Left cardiac atrium (tissue), 4 donors: ENCODE measurements around the gene ZBTB16. TPM values are rescaled to one million over a fixed set of nuclear protein-coding genes. Genes with fewer than 3 reads are reported as not detected.

Source experiments
- ATAC-seq, 2 donors: fragments of 200-7000 bp; cut with Tn5 transposase; one replicate each; pipeline ENCODE4 v1.9.1; 2020; ENCODE audit warnings: mild to moderate bottlenecking in 2 of 2, moderate library complexity in 2 of 2
- DNase-seq: peaks from one replicate; pipeline ENCODE4 v3.0.0-alpha.2; 2020
- intact Hi-C, 2 donors: fragments of 100-400 bp; cut with DNase I; formaldehyde crosslinking; loops; one replicate each; pipeline versions ENCODE4 v1.14.1 to v1.15.1; 2022 to 2023
- total RNA-seq, 2 donors: library from RNA; stranded (reverse); fragmentation: NEBNext Ultra II Directional; extraction: Animal tissue kit (Norgen Biotek cat#: 25700); gene quantifications; one replicate each; pipeline ENCODE4 v1.2.1, GENCODE V29; 2021
- donor health status: DM: no; HTN: yes; CAD: no.
- donor health status: DM: no; HTN: yes; CAD: no; lungs with severe emphysema.
- donor health status: DM: yes; HTN: yes; CAD: no.
- donor health status: Dilated cardiomyopathy.

The ZBTB16 gene
- total RNA-seq, 2 donors from 2014 or later: 65.2 to 79.5 TPM

DNA sequence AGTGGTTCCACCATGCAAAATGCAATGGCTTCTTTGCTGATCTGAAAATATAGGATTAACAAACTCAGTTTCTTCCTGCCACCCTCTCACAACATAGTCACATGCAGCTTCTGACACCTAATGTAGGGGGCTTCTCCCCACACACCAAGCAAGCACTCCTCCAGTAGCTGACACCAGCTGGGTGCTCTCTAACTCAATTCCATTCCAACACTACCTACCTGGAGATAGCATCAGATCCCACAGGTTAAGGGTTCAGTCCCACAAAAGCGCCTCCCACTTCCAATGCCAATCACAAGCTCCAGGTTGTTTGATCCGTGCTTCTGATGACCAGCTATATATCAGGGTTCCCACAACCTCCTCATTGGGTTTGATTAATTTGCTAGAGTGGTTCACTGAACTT lies 204.9 kb downstream of the ZBTB16 start:
- intact Hi-C loops: loop anchor here in 1 of 2 donors (5.0 to 10.0 kb wide), 2 partner anchors 272 to 380 kb away; no protein-coding TSS in a partner anchor
- DNase-seq (no peak), ATAC-seq (no peak)

DNA sequence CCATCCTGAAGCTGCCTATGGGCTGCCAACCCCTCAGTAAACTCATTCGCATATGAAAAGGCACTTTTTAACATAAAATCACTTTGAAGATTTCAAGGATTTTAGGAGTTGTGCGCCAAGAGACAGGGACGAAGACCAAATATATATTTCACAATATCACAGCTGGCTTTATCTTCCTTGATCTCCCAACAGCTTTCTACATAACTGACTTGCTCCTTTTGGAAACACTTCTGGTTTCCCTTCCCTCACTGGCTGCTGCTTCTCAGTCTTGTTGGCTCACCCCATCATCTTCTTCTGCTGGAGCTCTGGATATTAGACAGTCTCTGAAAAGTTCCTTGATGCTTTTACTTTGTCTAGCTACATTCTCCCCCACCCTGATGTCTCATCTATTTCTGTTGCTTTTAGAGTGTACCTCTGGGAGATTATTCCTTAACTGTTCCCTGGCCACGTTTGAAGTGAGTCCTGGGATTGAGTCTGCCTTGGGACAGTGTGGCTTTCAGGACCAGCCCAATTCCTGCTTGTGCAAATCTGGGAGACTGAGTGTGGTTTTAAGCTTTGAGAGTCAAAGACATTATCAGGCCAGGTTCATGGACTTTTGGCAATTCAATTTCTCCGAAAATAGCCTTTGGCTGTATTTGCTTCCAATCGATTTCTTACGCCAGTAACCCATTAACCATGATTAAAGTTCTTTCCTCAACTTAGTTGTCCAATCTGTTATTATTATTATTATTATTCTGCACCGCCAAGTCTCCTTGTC lies 205.8 kb downstream of the ZBTB16 start:
- ATAC-seq: no peak
- DNase-seq: no peak
- intact Hi-C loops: loop anchor here in 1 of 2 donors (10.0 kb wide), 1 partner anchor 380 kb away; no protein-coding TSS in a partner anchor

DNA sequence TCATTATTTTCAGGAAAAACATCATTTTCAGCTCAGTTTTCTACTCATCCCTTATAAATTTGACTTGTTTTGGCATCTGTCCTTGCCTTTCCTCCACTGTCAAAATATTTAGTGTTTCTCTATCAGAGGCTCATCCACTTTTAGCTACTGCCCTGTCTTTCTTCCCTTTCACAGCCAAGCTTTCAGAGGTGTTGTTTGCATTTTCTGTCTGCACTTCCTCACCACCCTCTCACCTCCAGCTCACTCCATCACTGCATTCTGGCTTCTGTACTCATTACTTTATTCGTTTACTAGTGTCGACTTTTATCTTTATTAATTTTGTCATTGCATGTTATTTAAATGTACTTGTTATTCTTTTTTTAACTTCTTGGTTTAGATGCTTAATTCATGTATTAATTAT lies 210.0 kb downstream of the ZBTB16 start:
- ATAC-seq (peak; percentile 57 to 89), DNase-seq (no peak)
- intact Hi-C loops: loop anchor here in 1 of 2 donors (10.0 kb wide), 1 partner anchor 385 kb away; no protein-coding TSS in a partner anchor

DNA sequence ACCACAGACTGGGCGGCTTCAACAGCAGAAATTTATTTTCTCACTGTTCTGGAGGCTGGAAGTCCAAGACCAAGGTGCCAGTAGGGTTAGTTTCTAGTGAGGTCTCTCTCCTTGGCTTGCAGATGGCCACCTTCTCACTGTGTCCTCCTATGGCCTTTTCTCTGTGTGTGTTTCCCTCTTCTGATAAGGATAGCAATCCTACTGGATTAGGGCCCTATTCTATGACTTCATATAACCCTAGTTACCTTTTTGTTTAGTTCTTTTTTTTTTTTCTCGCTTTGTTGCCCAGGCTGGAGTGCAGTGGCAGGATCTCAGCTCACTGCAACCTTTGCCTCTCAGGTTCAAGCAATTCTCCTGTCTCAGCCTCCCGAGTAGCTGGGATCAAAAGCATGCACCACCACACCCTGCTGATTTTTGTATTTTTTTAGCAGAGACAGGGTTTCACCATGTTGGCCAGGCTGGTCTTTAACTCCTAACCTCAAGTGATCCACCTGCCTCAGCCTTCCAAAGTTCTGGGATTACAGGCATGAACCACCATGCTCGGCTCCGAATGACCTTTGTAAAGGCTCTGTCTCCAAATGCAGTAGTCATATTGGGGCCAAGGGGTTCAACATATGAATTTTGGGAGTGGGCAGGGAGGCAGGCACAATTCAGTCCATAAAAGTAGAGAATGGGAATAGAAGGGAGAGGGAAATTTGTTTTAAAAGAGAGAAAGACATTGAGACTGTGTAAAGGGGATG lies 211.2 kb downstream of the ZBTB16 start:
- intact Hi-C loops: no loop called here
- ATAC-seq (no peak), DNase-seq (no peak)

DNA sequence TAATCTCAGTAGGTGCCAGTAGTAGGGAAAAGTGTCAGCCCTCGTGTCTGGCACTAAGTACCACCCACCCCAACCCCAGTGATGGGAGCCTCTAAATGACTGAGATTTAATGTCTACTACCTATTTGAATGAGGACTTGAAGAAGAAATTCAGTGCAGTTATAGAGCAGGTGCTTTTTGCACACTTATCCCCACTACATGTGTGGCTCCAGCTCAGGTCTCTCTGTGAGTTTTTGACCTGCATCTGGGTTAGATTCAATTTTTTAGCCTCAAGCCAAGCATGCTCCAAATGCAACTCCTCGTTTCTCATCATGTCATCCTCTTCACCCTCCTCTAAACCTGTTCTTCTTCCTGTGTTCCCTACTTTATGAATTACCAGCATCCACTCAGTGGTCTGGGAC lies 211.8 kb downstream of the ZBTB16 start:
- ATAC-seq (no peak), DNase-seq (no peak)
- intact Hi-C loops: no loop called here

DNA sequence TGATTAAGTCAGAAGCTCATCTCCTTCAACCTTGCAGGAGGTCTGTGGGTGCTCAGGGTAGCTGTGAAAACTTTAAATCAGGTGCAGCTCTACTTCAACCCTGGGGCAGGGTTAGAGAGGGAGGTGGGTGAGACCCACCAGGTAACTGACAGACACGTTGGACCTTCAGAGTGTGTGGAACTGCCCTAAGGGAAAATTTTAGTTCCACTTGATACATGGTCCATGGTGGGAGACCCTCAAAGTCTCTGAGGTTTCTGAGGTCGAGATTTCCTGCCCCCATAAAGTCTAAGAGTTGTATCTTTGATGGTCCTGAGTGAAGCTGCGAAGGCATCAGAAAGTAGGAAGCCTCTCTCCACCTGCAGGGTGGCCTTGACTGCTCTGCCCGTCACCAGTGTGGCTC lies 212.8 kb downstream of the ZBTB16 start:
- DNase-seq: no peak
- intact Hi-C loops: no loop called here
- ATAC-seq: no peak

DNA sequence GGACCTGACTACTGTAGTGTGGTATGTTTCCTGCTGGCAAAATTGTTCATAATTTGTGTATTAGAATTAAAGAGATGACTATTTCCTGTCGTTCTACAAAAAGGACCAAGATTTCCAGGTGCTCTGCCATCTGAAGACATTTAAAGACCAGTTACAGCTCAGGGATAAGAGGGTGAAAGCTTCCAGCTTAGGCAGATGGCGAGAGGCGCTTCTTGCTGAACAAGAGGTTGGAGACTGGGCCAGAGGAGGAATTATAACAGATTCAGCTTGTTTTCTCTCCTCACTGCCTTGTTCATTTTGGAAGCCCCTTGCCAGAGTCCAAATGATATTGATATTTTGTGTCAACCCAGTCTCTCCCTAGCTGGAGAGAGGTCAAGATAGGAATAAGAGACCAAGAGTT lies 213.6 kb downstream of the ZBTB16 start:
- intact Hi-C loops: no loop called here
- DNase-seq: no peak
- ATAC-seq: no peak

DNA sequence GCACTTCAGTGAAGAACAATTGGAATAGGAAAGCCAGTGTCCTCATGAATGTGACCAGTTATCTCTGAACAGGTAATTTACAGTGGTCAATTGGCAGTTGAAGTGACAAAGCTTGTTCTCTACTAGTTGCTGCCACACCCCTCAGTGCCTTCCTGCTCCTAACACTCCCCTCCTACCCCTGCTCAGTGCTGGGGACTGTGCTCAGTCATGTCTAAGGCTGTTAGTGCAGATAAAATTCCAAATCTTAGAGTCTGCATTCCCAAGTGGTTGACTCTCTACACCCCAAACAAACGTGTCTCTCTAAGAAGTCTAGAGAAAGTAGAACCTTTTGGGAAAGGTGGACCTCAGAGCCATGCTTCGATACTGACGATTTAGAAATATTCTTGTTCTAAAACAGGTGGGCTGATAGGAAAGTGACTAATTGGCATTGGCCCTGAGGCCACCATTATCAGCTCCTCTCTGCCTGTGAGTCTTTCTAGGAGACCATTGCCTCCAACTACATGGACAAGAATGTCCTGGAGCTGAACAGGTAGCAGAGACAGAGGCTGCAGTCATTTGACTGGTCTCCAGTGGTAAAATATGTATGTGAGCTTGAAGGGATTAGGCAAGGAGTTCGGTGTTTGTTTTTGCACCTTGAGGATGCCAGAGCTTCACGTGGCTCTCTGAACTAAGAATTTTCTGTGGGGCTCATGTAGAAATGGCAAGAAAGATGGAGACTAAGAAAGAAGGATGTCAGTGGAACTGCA lies 214.6 kb downstream of the ZBTB16 start:
- DNase-seq (no peak), ATAC-seq (no peak)
- intact Hi-C loops: no loop called here

DNA sequence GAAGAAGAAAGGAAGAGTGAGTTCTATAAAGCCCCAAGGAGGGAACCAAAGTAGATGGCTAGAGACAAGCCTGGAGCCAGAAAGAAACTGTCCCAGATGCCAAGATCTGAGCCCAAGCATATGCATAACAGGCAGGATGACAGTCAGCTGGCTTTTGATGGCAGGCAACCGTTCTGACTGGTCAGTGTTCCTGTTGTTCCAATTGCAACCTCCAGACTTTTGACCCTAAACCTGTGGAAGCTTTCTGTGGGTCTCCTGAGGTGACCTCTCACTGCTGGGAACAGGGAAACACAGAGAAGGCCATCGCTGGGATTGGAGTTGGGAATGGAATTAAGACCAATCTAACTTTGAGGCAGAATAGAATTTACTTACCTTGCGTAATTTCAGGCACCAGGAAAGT lies 215.1 kb downstream of the ZBTB16 start:
- ATAC-seq (no peak), DNase-seq (no peak)
- intact Hi-C loops: no loop called here

DNA sequence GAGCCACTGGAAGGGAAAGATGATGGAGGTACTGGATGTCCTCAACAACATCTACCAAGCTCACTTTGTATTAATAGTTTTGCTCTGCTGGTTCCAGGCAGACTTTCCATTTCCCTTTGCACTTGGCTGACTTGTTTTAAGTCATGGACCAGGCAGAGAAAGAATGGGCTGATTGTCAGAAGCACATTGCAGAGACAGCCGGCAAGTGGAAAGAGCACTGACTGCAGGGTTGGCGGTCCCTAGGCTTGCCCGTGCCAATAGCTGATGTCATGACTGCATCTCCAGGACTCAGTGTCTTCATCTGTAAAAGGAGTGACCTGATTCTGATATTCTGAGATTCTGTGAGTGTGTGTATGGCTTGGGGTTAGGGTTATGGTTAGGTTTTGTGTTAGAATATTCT lies 215.8 kb downstream of the ZBTB16 start:
- peak; percentile 58 to 76 for ATAC-seq
- intact Hi-C loops: no loop called here
- peak; percentile 64 for DNase-seq

DNA sequence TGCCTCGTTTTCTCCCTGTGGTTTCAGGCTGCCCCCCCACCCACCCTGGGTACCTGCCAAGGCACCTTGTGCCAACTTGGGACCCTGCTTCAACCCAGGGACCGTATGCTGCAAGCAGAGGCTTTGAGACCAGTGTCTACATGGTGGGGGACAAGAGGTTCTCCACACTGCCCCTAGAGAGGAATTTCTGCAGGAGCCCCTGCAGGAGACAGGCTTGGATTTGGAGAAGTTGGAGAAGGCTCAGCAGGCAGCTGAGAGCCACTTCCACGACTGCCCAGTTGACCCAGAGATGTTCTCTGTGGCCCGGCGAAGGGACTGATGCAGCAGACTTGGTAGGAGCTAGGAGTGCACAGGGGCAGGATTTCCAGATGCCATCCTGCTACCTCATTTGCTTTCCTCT lies 216.6 kb downstream of the ZBTB16 start:
- intact Hi-C loops: no loop called here
- DNase-seq: no peak
- ATAC-seq: no peak

DNA sequence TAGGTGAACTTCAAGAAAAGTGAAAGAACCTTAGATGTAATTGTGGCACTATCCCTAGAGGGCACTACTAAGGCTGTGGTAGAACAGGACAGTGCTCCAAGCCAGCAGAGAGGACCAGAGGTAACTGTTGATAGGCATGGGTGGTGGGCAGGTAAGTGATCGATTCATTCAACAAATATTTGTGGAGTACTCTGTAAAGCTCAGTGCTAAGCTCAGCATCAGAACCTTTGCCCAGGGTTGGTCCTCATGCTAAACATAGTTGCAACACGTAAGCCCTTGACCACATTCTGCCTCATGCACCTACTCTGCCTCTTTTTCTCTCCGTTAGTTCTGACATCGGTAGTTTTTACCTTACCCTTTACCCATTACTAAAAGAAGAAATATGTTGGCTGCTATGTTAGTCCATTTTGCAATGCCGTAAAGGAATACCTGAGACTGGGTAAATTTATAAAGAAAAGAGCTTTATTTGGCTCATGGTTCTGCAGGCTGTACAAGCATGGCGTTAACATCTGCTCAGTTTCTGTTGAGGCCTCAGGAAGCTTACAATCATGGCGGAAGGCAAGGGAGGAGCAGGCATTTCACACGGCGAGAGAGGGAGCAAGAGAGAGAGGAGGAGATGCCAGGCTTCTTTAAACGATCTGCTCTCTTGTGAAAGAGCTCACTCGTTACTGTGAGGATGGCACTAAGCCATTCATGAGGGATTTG lies 218.3 kb downstream of the ZBTB16 start:
- ATAC-seq (no peak), DNase-seq (no peak)
- intact Hi-C loops: no loop called here

DNA sequence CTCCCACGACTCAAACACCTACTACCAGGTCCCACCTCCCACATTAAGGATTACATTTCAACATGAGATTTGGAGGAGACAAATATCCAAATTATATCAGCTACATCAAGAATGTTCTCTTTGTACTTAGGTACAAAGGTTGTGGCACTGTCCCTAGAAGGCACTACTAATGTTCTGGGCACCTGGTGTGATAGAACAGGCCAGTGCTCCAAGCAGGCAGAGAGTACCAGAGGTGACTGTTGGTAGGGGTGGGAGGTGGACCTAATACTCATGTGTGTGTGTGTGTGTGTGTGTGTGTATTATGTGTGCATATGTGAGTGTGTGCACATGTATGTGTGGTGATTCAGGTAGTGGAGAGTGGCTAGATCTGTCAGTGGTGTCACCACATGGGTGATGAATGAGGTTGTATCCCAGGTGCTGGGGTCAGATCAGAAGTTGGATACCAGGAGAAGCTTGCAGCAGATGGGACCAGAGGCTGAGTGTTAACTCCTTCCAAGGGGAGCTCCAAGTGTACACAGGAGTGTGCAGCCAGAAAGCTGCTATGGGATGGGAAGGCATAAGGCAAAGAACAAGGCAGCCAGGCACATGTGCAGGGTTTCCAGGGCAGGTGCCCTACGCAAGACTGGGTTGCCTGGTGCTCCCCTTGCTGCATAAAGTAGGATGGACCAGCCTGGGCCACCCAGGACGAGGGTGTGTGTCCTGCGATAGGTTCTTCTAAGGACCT lies 219.0 kb downstream of the ZBTB16 start:
- DNase-seq (no peak), ATAC-seq (no peak)
- intact Hi-C loops: no loop called here

DNA sequence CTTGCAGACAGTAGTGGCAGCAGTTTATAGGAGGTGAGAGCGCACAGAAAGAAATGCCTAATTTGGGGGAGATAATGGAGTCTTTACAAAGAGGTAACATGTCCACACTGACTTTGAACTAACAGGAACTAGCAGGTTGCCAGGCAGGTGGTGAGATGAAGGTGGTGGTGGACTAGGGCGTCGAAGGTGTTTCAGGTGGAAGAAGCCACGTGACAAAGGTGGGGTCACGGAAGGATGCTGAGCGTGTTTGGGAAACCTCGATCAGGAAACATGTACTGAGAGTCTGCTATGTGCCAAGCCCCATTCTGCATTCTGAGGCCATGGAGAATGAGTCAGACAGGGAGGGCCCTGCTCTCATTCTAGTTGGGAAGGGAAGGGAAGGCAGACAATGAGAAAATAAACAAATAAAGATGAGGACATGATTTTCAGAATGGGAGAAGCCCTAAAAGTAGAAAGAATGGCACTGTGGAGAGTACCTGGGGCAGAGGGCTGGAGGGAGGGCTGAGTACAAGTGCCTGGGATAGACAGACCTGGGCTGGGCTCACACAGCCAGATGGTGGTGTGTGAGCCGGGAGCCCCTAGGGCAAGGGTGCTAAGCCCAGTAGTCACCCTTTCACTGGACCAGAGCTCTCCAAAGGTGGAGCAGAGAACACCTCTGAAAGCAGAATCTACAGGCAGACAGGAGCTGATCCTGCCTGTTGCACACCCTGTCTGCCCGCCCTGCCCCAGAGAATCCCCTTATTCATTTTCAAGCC lies 220.5 kb downstream of the ZBTB16 start:
- no peak for DNase-seq
- intact Hi-C loops: loop anchor here in 1 of 2 donors (5.0 to 10.0 kb wide), 2 partner anchors 125 to 482 kb away; partner anchors contain the start of genes C11orf71 and RBM7
- ATAC-seq: peak in 1 of 2 donors; percentile 69

DNA sequence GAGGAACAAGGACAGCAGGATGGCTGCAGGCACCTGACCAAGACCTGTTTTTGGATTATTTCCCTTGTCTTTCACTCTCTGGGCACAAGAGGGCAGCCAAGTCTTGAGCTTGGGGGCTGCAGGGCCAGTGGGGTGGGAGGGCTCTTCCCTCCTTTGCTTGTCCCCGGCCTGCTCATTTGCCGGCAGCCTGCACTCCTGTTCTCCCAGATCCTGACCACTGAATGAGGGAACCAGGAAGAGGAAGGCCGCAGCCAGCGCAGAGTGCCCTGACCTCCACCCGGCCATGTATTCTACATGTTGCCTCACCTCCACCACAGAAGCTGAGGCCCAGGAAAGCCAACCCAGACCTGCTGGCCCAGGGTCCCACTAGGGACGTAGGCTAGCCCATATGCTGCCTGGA lies 221.2 kb downstream of the ZBTB16 start:
- DNase-seq (peak; percentile 75), ATAC-seq (peak; percentile 93 to 94)
- intact Hi-C loops: loop anchor here in 1 of 2 donors (5.0 to 10.0 kb wide), 2 partner anchors 124 to 482 kb away; partner anchors contain the start of genes C11orf71 and RBM7

DNA sequence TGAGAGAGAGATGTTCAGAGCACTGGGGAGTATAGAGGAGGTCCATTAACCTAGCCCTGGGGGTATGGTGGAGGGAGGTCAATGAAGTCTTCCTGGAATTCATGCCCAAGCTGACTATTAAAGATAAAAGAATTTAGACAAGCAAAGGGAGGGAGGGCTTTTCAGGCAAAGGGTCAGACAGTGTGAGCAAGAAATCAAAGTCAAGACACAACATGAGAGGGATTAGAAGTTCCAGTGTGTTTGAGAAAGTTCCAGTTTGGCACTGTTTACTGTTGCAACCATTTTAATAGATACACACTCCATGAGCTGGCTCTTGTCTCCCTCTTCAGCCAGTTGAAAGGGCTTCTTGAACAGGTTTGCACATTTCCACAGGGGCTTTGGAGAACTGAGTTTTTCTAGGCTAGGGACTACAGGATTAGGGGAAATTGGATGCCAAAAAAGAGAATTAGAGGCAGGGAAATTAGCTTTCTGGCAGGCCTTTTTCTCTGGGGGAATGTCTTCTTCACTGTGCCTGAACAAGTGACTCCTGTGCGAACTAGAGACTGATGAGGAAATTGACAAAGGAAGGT lies 222.0 kb downstream of the ZBTB16 start:
- ATAC-seq (no peak), DNase-seq (no peak)
- intact Hi-C loops: loop anchor here in 1 of 2 donors (5.0 to 10.0 kb wide), 2 partner anchors 123 to 481 kb away; partner anchors contain the start of genes C11orf71 and RBM7

DNA sequence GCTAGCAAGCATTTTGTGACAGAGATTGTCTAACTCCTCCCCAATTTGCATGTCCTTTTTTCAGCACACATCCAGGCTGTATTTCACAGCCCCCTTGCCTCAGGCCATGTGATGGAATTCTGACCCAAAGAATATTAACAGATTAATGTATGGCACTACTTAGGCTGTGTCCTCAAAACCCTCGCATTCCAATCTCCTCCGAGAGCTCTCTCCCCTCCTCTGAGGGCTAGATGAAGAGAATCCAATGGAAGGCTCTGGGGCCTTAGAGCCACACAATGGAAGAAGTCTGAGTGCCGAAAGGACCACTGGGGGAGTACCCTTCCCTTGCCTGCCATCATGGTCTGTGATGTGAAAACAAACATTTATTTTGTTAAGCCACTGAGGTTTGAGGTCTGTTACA lies 223.0 kb downstream of the ZBTB16 start:
- no peak for ATAC-seq
- no peak for DNase-seq
- intact Hi-C loops: loop anchor here in 1 of 2 donors (5.0 to 10.0 kb wide), 2 partner anchors 122 to 480 kb away; partner anchors contain the start of genes C11orf71 and RBM7
